Measurements from ENCODE around the gene MRRF.

DNA sequence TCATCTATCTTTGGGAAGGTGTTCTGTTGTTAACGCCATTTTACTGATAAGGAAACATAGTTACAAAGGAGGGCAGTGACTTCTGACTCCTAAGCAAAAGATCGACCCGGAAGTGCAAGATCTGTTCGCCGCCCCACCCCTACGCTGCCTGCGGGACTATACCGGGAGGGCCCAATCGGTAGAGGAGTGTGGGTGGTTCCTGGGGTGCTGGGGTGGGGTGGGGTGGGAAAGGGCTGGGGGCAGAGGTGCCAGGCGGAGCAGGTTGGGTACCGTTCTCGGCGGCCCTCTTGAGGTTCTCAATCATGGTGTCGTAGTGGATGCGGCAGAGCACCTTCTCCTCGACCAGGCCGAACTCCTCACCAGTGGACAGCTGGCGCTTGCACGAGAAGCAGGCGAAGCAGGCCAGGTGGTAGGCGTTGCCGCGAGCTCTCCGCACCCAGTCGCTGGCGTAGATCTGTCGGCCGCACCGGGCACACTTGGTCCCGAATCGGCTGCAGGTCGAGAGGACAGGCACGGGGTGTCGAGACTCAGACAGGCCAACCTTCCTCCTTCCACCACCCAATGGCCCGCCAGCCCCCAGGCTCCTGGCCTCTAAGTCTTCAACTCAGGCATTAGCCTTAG lies 47.8 kb upstream of the MRRF start:
- TF ChIP-seq, protein P1, sequence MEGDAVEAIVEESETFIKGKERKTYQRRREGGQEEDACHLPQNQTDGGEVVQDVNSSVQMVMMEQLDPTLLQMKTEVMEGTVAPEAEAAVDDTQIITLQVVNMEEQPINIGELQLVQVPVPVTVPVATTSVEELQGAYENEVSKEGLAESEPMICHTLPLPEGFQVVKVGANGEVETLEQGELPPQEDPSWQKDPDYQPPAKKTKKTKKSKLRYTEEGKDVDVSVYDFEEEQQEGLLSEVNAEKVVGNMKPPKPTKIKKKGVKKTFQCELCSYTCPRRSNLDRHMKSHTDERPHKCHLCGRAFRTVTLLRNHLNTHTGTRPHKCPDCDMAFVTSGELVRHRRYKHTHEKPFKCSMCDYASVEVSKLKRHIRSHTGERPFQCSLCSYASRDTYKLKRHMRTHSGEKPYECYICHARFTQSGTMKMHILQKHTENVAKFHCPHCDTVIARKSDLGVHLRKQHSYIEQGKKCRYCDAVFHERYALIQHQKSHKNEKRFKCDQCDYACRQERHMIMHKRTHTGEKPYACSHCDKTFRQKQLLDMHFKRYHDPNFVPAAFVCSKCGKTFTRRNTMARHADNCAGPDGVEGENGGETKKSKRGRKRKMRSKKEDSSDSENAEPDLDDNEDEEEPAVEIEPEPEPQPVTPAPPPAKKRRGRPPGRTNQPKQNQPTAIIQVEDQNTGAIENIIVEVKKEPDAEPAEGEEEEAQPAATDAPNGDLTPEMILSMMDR (IDR thresholded peaks at IDR 0.05): no peak
- TF ChIP-seq POLR2A (IDR thresholded peaks at IDR 0.05): no peak

Data from uterus (tissue), 2 donors.